DMS 273 treated with DMSO at 0.1 percent for 48 hours (cell line): ENCODE results near the gene SEMA6B.
A peak's percentile ranks its signal among the peaks of the same experiment; 100 is the strongest.
"Not testable (repeated sequence)": the region's sequence is repeated elsewhere in the genome, so short reads cannot be mapped to it uniquely, and the experiment has no call there.

Experiments
- DNase-seq: peaks from one replicate; lab custom pipeline; 2025; lab: John Stamatoyannopoulos, UW

SEMA6B gene, protein sequence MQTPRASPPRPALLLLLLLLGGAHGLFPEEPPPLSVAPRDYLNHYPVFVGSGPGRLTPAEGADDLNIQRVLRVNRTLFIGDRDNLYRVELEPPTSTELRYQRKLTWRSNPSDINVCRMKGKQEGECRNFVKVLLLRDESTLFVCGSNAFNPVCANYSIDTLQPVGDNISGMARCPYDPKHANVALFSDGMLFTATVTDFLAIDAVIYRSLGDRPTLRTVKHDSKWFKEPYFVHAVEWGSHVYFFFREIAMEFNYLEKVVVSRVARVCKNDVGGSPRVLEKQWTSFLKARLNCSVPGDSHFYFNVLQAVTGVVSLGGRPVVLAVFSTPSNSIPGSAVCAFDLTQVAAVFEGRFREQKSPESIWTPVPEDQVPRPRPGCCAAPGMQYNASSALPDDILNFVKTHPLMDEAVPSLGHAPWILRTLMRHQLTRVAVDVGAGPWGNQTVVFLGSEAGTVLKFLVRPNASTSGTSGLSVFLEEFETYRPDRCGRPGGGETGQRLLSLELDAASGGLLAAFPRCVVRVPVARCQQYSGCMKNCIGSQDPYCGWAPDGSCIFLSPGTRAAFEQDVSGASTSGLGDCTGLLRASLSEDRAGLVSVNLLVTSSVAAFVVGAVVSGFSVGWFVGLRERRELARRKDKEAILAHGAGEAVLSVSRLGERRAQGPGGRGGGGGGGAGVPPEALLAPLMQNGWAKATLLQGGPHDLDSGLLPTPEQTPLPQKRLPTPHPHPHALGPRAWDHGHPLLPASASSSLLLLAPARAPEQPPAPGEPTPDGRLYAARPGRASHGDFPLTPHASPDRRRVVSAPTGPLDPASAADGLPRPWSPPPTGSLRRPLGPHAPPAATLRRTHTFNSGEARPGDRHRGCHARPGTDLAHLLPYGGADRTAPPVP

DNA sequence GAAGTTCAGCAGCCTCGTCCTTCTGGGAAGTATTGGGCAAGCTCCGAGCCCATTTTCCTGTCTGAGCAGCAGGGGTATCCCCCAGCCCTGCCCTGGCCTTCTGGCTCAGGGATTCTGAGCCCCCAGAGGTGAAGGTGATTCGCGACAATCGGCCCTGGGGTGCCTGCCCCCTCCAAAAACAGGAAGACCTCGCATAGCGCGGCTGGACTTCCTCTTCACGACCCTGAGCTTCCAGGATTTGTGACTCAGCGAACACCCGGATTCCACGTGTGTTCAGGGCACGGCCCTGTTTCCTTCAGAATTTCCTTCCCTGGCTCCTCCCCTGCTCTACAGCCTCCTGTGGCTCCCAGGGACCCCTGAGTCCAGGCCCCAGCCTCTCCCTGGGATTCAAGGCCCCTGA is at the start of gene SEMA6B:
SEMA6B (minus strand) TSS at position 116 of the 400 bp plus-strand sequence. CDS start 1,227 bp downstream, outside the sequence.
- DNase-seq = no peak

GRCh38 chr19:4606921-4607678 is 47.6 kb upstream of the SEMA6B start:
- DNase-seq = peak; percentile 82

- DNase-seq = no peak
Measured at GRCh38 chr19:4606181-4606580, 46.7 kb upstream of the SEMA6B start.

DNA sequence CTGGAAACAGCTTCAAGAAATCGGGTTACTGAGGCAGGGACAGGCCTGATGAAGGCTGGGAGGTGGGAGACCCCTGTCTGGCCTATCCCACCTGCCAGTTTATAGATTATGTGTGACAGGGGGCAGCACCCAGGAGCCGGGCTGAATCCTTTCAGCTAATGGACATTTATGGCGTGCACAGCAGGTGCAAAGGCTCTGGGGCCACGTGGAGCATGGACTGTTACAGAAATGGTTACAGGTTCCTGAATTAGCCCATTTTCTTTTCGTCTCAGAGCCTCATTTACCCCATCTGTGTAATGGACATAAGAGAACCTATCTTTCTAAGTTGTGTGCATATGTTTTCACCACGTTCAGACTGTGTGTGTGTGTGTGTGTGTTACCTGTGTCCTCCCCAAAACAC is 45.4 kb upstream of the SEMA6B start:
- no peak for DNase-seq

DNA sequence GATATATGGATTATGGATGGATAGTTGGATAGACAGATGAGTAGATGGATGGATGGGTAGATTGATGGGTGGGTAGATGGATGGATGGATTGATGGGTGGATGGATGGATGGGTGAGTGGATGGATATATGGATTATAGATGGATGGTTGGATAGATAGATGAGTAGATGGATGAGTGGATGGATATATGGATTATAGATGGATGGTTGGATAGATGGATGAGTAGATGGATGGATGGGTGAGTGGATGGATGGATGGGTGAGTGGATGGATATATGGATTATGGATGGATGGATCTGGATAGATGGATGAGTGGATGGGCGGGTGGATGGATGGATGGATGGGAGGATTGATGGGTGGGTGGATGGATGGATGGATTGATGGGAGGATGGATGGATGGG is 43.4 kb upstream of the SEMA6B start:
- DNase-seq = no peak

DNA sequence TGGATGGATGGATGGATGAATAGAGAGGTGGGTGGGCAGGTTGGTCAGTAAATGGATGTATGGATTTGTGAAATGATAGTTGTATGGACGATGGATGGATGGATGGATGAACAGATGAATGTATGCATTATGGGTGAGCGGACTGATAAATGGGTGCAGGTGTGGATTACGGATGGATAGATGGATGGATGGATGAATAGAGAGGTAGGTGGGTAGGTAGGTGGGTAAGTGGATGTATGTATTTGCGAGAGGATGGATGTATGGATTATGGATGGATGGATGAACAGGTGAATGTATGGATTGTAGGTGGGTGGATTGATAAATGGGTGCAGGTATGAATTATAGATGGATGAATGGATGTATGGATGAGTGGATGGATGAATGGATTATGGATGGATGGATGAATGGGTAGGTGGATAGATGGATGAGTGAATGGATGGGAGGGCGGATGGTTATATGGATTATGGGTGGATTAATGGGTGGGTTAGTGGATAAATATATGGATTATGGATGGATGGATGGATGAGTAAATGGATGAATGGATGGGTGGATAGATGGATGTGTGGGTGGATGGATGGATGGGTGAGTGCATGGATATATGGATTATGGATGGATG is 42.8 kb upstream of the SEMA6B start:
- DNase-seq = no peak

- DNase-seq = no peak
Measured at GRCh38 chr19:4600893-4601292, 41.4 kb upstream of the SEMA6B start.

DNA sequence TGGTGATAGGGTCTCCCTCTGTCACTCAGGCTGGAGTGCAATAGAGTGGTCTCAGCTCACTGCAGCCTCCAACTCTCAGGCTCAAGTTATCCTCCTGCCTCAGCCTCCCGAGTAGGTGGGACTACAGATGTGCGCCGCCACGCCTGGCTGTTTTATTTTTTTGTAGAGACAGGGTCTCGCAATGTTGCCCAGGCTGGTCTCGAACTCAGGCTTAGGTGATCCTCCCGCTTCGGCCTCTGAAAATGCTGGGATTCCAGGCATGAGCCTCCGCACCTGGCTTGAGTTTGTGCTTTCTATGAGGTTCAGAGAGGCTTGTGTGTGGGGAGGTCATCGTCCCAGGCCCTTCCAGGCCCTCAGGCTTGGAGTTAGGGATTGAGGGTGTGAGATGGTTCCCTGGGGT is 40.6 kb upstream of the SEMA6B start:
- DNase-seq = no peak

GRCh38 chr19:4598712-4599111 is 39.2 kb upstream of the SEMA6B start:
- no peak for DNase-seq

GRCh38 chr19:4597975-4598671 is 38.6 kb upstream of the SEMA6B start:
- DNase-seq = no peak

- no peak for DNase-seq
Measured at GRCh38 chr19:4597278-4597974, 37.9 kb upstream of the SEMA6B start.

DNA sequence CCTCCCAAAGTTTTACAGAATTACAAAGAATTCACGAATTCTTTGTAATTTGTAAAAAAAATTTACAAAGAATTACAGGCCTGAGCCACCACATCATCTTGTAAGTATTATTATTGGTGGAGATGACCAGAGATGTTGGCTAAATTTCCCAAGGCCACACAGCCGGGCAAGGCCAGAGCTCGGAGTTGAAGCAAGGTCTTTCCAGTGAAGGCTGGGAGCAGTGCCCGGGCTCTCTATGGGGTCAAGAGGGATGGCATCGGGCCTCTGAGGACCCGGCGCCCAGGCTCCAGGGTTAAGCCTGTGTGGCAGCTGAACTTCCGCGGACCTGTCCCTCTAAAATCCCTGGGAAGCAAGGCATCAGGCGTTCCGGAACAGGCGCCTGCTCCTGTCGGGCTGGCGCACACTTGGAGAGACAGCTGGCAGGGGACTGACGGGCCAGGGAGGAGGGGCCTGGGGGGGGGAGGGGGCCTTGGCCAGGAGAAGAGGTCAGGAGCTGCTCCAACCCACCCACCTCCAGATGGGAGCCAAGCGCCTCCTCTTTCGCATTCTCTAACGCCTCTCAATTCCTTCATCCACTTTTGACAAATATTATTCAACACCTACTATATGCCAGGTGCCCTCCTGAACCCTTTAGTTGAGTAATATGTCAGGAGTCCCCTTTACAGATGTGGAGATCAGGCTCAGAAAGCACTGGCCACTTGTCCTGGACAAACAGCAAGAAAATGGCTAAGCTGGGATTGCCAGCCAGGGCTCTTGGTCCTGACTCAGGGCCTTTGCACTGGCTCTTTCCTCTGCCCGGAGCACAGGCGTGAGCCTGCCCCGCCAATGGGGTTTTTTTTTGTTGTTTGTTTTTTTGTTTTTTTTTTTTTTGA is 36.8 kb upstream of the SEMA6B start:
- peak; percentile 53 for DNase-seq

GRCh38 chr19:4595158-4595557 is 35.7 kb upstream of the SEMA6B start:
- not testable (repeated sequence) for DNase-seq

- DNase-seq = no peak
Measured at GRCh38 chr19:4594201-4594600, 34.7 kb upstream of the SEMA6B start.

- DNase-seq = no peak
Measured at GRCh38 chr19:4593409-4593851, 33.9 kb upstream of the SEMA6B start.

DNA sequence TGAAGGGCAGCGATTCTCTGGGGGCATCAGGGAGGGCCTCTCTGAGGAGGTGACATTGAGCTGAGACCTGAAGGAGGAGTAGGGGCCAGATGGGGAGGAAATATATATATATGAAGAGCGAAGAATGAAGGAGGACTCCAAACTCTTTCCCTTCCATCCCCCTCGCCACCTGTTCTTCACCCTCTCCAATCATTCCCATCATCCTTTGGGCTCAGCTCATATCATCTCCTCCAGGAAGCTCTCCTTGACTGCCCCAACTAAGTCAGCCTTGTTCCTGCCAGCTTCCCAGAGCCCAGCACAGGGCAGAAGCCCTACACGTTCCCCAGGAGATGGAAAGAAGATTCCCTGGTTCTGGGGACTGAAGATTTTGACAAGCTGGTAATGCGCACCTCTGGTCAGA is 33.0 kb upstream of the SEMA6B start:
- DNase-seq = no peak

GRCh38 chr19:4591320-4591719 is 31.8 kb upstream of the SEMA6B start:
- no peak for DNase-seq

DNA sequence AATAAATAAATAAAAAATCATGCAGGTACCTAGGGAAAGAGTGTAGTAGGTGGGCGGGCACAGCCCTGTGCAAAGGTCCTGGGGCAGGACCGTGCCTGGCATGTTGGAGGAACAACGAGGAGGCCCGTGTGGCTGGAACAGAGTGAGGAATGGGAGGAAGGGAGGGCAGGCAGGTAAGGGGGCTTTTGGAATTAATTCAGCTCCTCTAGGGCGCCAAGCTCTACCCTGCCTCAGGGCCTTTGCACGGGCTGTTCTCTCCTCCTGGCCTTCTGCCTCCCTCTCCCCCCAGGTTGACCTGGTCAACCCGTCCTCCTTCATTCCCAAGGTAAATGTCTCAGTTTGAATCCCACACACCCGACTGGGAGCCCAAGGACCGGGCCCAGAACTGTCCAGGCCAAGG is 31.1 kb upstream of the SEMA6B start:
- DNase-seq = no peak

DNA sequence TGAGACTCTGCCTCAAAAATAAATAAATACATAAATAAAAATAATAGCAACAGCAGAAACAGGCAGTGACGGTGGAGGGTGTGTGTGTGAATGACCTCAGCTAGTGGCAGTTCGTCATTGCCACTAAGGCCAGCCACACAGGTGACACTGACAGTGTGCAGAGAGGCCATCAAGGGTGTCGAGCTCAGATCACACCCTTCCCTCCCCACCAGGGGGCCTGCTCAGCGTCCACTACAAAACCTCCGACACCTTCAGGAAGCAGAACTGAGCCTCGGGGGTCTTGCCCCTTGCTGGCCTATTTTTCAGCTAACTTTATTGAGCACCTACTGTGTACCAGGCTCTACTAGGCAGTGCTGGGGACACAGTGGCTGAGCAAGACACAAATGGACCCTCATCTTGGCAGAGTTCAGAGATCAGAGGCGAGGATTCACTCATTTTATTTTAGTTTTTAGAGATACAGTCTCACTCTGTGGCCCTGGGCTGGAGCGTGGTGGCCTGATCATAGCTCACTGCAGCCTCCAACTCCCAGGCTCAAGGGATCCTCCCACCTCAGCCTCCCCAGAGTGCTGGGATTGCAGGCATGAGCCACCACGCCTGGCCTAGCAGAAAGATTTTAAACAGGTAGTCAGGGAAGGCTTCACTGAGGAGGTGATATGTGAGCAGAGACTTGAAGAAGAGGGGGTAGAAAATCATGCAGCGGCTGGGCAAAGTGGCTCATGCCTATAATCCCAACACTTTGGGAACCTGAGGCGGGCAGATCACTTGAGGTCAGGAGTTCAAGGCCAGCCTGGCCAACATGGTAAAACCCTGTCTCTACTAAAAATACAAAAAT is 30.3 kb upstream of the SEMA6B start:
- no peak for DNase-seq
